IMR-90 (cell line): ENCODE results near the gene UBR7. TPM values are rescaled to one million over a fixed set of nuclear protein-coding genes. Genes with fewer than 3 reads are reported as not detected.

Experiments used
- ATAC-seq: fragments of 200-7000 bp; cut with Tn5 transposase; 2 replicates; pipeline ENCODE4 v1.9.1; 2020; ENCODE audit warnings: low read depth, mild to moderate bottlenecking, moderate library complexity
- BruUV-seq: library from RNA; stranded (reverse); fragments of 400-500 nt; replicated peaks from 2 replicates; lab custom pipeline; 2021; lab: Mats Ljungman, UMichigan
- CTCF ChIA-PET: fragments of 300-600 bp; formaldehyde crosslinking; extraction: SDS; loops from one replicate; lab custom pipeline; 2021; ENCODE audit warnings: antibody characterized with exemption; lab: Yijun Ruan, JAX
- POLR2A ChIA-PET: fragments of 300-600 bp; sonication (Branson Sonifier 250); formaldehyde crosslinking; loops from one replicate; lab custom pipeline; 2022; ENCODE audit warnings: antibody characterized with exemption; ENCODE audit not compliant: unreplicated experiment; lab: Charles Lee
- DNase-seq: peaks from one replicate; pipeline ENCODE4 v3.0.0; 2013
- H2AFZ ChIP-seq: replicated peaks from 2 replicates; pipeline ENCODE3; 2013; ENCODE audit warnings: low read length, mild to moderate bottlenecking; ENCODE audit not compliant: poor library complexity
- H2AK5ac ChIP-seq: 2 replicates; pipeline ENCODE4 v1.6.1; 2013; ENCODE audit warnings: low read depth, low read length, inconsistent platforms
- H2AK9ac ChIP-seq: replicated peaks from 2 replicates; pipeline ENCODE3; 2013; ENCODE audit warnings: mild to moderate bottlenecking, low read depth, low read length, moderate library complexity; ENCODE audit not compliant: poor library complexity
- H2BK120ac ChIP-seq: 2 replicates; pipeline ENCODE4 v1.6.1; 2013; ENCODE audit warnings: low read depth, low read length, inconsistent platforms
- H2BK15ac ChIP-seq: 3 replicates; pipeline ENCODE4 v1.6.1; 2013; ENCODE audit warnings: low read depth, low read length, inconsistent platforms
- H2BK20ac ChIP-seq: 2 replicates; pipeline ENCODE4 v1.6.1; 2013; ENCODE audit warnings: low read depth, mild to moderate bottlenecking, inconsistent platforms, low read length, moderate library complexity
- H2BK5ac ChIP-seq: 2 replicates; pipeline ENCODE4 v1.6.1; 2013; ENCODE audit warnings: mild to moderate bottlenecking, low read depth, low read length, inconsistent platforms; ENCODE audit not compliant: poor library complexity, severe bottlenecking
- H3K14ac ChIP-seq: replicated peaks from 2 replicates; pipeline ENCODE4 v1.6.1; 2013; ENCODE audit warnings: low read depth, low read length, inconsistent platforms
- H3K18ac ChIP-seq: 2 replicates; pipeline ENCODE4 v1.6.1; 2013; ENCODE audit warnings: low read depth, low read length, control low read depth
- H3K23ac ChIP-seq: 2 replicates; pipeline ENCODE4 v1.6.1; 2013; ENCODE audit warnings: low read depth, low read length, inconsistent platforms
- H3K27ac ChIP-seq: 2 replicates; pipeline ENCODE4 v1.5.1; 2013; ENCODE audit warnings: mild to moderate bottlenecking, control low read depth, low read length; ENCODE audit not compliant: insufficient read depth
- H3K27me3 ChIP-seq: 2 replicates; pipeline ENCODE4 v1.6.1; 2013; ENCODE audit warnings: low read length; ENCODE audit not compliant: control insufficient read depth, insufficient read depth
- H3K36me3 ChIP-seq: 2 replicates; pipeline ENCODE4 v1.6.1; 2013; ENCODE audit warnings: low read length, mixed read lengths; ENCODE audit not compliant: control insufficient read depth, insufficient read depth
- H3K4ac ChIP-seq: 2 replicates; pipeline ENCODE4 v1.6.1; 2013; ENCODE audit warnings: low read depth, low read length, inconsistent platforms
- H3K4me1 ChIP-seq: 2 replicates; pipeline ENCODE4 v1.6.1; 2013; ENCODE audit warnings: low read length, mixed read lengths; ENCODE audit not compliant: control insufficient read depth, insufficient read depth
- H3K4me2 ChIP-seq: 2 replicates; pipeline ENCODE4 v1.6.1; 2013; ENCODE audit warnings: low read depth, mild to moderate bottlenecking, control low read depth, low read length, moderate library complexity
- H3K4me3 ChIP-seq: 2 replicates; pipeline ENCODE4 v1.5.1; 2013; ENCODE audit warnings: low read depth, mild to moderate bottlenecking, control low read depth, low read length, moderate library complexity; ENCODE audit not compliant: insufficient read depth
- H3K56ac ChIP-seq: 2 replicates; pipeline ENCODE4 v1.6.1; 2013; ENCODE audit warnings: low read length, inconsistent platforms; ENCODE audit not compliant: insufficient read depth; ENCODE audit errors: extremely low read depth
- H3K79me1 ChIP-seq, 2 experiments: 2 replicates each; pipeline ENCODE4 v1.6.1; 2013; ENCODE audit warnings: low read length in 2 of 2, inconsistent platforms in 1 of 2, low read depth in 1 of 2
- H3K9ac ChIP-seq: 2 replicates; pipeline ENCODE4 v1.6.1; 2013; ENCODE audit warnings: low read depth, low read length, control low read depth
- H3K9me1 ChIP-seq: 2 replicates; pipeline ENCODE4 v1.6.1; 2013; ENCODE audit warnings: low read length, inconsistent platforms; ENCODE audit not compliant: insufficient read depth
- H3K9me3 ChIP-seq: 2 replicates; pipeline ENCODE4 v1.6.1; 2013; ENCODE audit warnings: low read length; ENCODE audit not compliant: control insufficient read depth, insufficient read depth
- H4K20me1 ChIP-seq: 2 replicates; pipeline ENCODE4 v1.6.1; 2013; ENCODE audit warnings: low read length, inconsistent platforms; ENCODE audit not compliant: insufficient read depth
- H4K5ac ChIP-seq: 2 replicates; pipeline ENCODE4 v1.6.1; 2013; ENCODE audit warnings: mild to moderate bottlenecking, low read depth, low read length, control low read depth
- H4K8ac ChIP-seq, 2 experiments: 2 replicates each; pipeline ENCODE4 v1.6.1; 2013; ENCODE audit warnings: low read depth in 2 of 2, low read length in 2 of 2, control low read depth in 1 of 2, inconsistent platforms in 1 of 2
- H4K91ac ChIP-seq: 2 replicates; pipeline ENCODE4 v1.6.1; 2013; ENCODE audit warnings: low read depth, low read length, inconsistent platforms; ENCODE audit not compliant: insufficient read depth
- CTCF ChIP-seq: conservative IDR thresholded peaks from 2 replicates; pipeline ENCODE4 v1.5.1; 2012; ENCODE audit warnings: mild to moderate bottlenecking, low read depth, low read length, improper control_type of control experiment
- ELK1 ChIP-seq: fragments of 150-350 bp; IDR thresholded peaks from 2 replicates; pipeline ENCODE4 v1.6.1; 2016; ENCODE audit warnings: low read depth, mild to moderate bottlenecking, low read length, moderate library complexity, borderline replicate concordance
- FOS ChIP-seq: fragments of 150-350 bp; IDR thresholded peaks from 2 replicates; pipeline ENCODE4 v1.6.1; 2016; ENCODE audit warnings: low read depth, low read length
- MAZ ChIP-seq: IDR thresholded peaks from 2 replicates; pipeline ENCODE4 v1.6.1; 2012; ENCODE audit warnings: low read depth, mild to moderate bottlenecking, low read length, improper control_type of control experiment, moderate library complexity, borderline replicate concordance
- MXI1 ChIP-seq: IDR thresholded peaks from 2 replicates; pipeline ENCODE4 v1.6.1; 2012; ENCODE audit warnings: low read depth, mild to moderate bottlenecking, low read length, moderate library complexity, borderline replicate concordance
- NFE2L2 ChIP-seq: fragments of 150-350 bp; IDR thresholded peaks from 2 replicates; pipeline ENCODE4 v1.6.1; 2016; ENCODE audit warnings: low read depth, mild to moderate bottlenecking, low read length
- RAD21 ChIP-seq: IDR thresholded peaks from 2 replicates; pipeline ENCODE4 v1.6.1; 2012; ENCODE audit warnings: low read length, improper control_type of control experiment
- RCOR1 ChIP-seq: IDR thresholded peaks from 2 replicates; pipeline ENCODE4 v1.6.1; 2012; ENCODE audit warnings: mild to moderate bottlenecking, low read length, improper control_type of control experiment; ENCODE audit not compliant: insufficient replicate concordance
- RFX5 ChIP-seq: IDR thresholded peaks from 2 replicates; pipeline ENCODE4 v1.8.0; 2012; ENCODE audit warnings: low read depth, mild to moderate bottlenecking, low read length, moderate library complexity
- SMC3 ChIP-seq: fragments of 150-350 bp; IDR thresholded peaks from 2 replicates; pipeline ENCODE4 v1.6.1; 2016; ENCODE audit warnings: low read depth, mild to moderate bottlenecking, antibody characterized with exemption, low read length, moderate library complexity
- USF2 ChIP-seq: fragments of 150-350 bp; IDR thresholded peaks from 2 replicates; pipeline ENCODE4 v1.6.1; 2017; ENCODE audit warnings: mild to moderate bottlenecking, antibody characterized with exemption, low read length, low read depth
- WGBS, 2 experiments: methylation state at CpG; one replicate each; pipeline versions ENCODE4 v1.1.5 to v1.1.7; 2013; ENCODE audit warnings: missing lambda C conversion rate in 2 of 2; ENCODE audit not compliant: insufficient read length in 1 of 2; ENCODE audit errors: extremely low coverage in 2 of 2; 5-methylcytosine and 5-hydroxymethylcytosine counted together
- dilution Hi-C: fragments of 300-500 bp; cut with HindIII; formaldehyde crosslinking; loops from one replicate; pipeline ENCODE4 v1.14.3; 2018; ENCODE audit warnings: low sequenced_read_pairs; ENCODE audit not compliant: unreplicated experiment
- in situ Hi-C: fragments of 300-500 bp; cut with MboI; formaldehyde crosslinking; loops from 3 replicates; pipeline ENCODE4 v1.14.3; 2019; ENCODE audit warnings: low sequenced_read_pairs, inconsistent platforms, mixed read lengths
- intact Hi-C: fragments of 100-400 bp; cut with micrococcal nuclease; formaldehyde crosslinking; loops from 2 replicates; pipeline ENCODE4 v1.10.0; 2022
- polyA plus RNA-seq, 3 experiments: library from polyadenylated mRNA; depleted of rRNA; stranded (reverse); fragments of >200 nt; gene quantifications; 2 replicates each; pipeline ENCODE4 v1.2.3, GENCODE V29; 2012; ENCODE audit warnings: low replicate concordance in 1 of 3
- total RNA-seq: library from RNA; depleted of rRNA; stranded (reverse); fragments of >200 nt; gene quantifications from 2 replicates; pipeline ENCODE4 v1.2.3, GENCODE V29; 2012

The UBR7 gene
- total and polyA plus RNA-seq, 2 of the 4 experiments (the other 2 are of a cell fraction): 24.2 to 29.4 TPM

GRCh38 chr14:93207468-93208308 is 632 bp downstream of the UBR7 start:
- no peak overlapping the region for H2BK20ac ChIP-seq
- H3K4me3 ChIP-seq: peak overlapping the region; percentile 88
- H2AK9ac ChIP-seq: peak overlapping the region; percentile 92
- peak; percentile 55 for TF ChIP-seq RAD21
- no peak; the same call in 1 of the 2 replicates for TF ChIP-seq MXI1
- peak; percentile 47 for TF ChIP-seq RCOR1
- no peak for TF ChIP-seq NFE2L2
- no peak for TF ChIP-seq ELK1
- peak; percentile 56 for TF ChIP-seq CTCF
- TF ChIP-seq RFX5: no peak
- peak; percentile 47 for TF ChIP-seq SMC3
- TF ChIP-seq FOS: 0 out of 2 replicates have a peak, but pooled peaks have one; percentile 45
- TF ChIP-seq MAZ: peak; percentile 13; the same call in 1 of the 2 replicates
- no peak for TF ChIP-seq USF2
- no peak overlapping the region for H2AK5ac ChIP-seq
- peak overlapping the region; percentile 47 for H3K9ac ChIP-seq
- peak overlapping the region; percentile 37 for H2BK5ac ChIP-seq
- no peak overlapping the region; the same call in 1 of the 2 replicates for H3K14ac ChIP-seq
- ChIA-PET CTCF (interaction anchor here (0.6 to 1.7 kb wide), 6 partner anchors 18 to 337 kb away, joined by 3 to 5 read pairs (median 3); no protein-coding TSS in a partner anchor), POLR2A (no interaction called here)
- H3K18ac ChIP-seq: no peak overlapping the region
- H2AFZ ChIP-seq: peak overlapping the region; percentile 100
- peaks cover 13 to 34% of the 10 kb centered on the region in 2 experiments for H3K79me1 ChIP-seq
- no peaks in the 10 kb centered on the region for H4K20me1 ChIP-seq
- in situ Hi-C loops (no loop called here), dilution Hi-C loops (no loop called here), intact Hi-C loops (loop anchor here (1.0 kb wide), 4 partner anchors 126 to 686 kb away; partner anchors contain the start of gene BTBD7)
- H3K4me1 ChIP-seq: peaks cover 2% of the 10 kb centered on the region; the same call in 1 of the 2 replicates
- H3K9me1 ChIP-seq: no peaks in the 10 kb centered on the region; the same call in 1 of the 2 replicates
- no peak overlapping the region; the same call in 1 of the 2 replicates for H3K4ac ChIP-seq
- 0% methylated on average over 7 of the region's 23 CpGs; no CpG with 5 or more reads in 1 of the 2 experiments for WGBS, 2 experiments
- H4K5ac ChIP-seq: no peak overlapping the region
- ATAC-seq (peak; percentile 76), DNase-seq (peak; percentile 64)
- H4K91ac ChIP-seq: no peak overlapping the region
- H3K27ac ChIP-seq: peak overlapping the region; percentile 38; the same call in 1 of the 2 replicates
- no peaks in the 10 kb centered on the region for H3K27me3 ChIP-seq
- H3K36me3 ChIP-seq: peaks cover 2% of the 10 kb centered on the region; the same call in 1 of the 2 replicates
- peak overlapping the region; percentile 6; the same call in 1 of the 2 replicates for H2BK120ac ChIP-seq
- H3K4me2 ChIP-seq: peak overlapping the region; percentile 86
- no peak overlapping the region for H2BK15ac ChIP-seq
- peak overlapping the region; percentile 28; the same call in 1 of the 2 replicates for H3K23ac ChIP-seq
- peak overlapping the region; percentile 44 for H3K56ac ChIP-seq
- no TSS peak for BruUV-seq
- H3K9me3 ChIP-seq: no peaks in the 10 kb centered on the region
- peak overlapping the region in 1 of 2 experiments; percentile 10; a peak in 2 of 4 replicates for H4K8ac ChIP-seq
